Left lung (tissue), 14 donors: ENCODE results near the gene TAS2R20. TPM values are rescaled to one million over a fixed set of nuclear protein-coding genes. Genes with fewer than 3 reads are reported as not detected.
"Not testable (repeated sequence)": the region's sequence is repeated elsewhere in the genome, so short reads cannot be mapped to it uniquely, and the experiment has no call there.

Source experiments
- ATAC-seq: fragments of 200-7000 bp; cut with Tn5 transposase; one replicate; pipeline ENCODE4 v1.9.1; 2020; ENCODE audit warnings: moderate library complexity
- DNase-seq, 4 donors: peaks; one replicate each; pipeline ENCODE4 v3.0.0-alpha.2; 2013 to 2020
- H3K27ac ChIP-seq, 2 donors: fragments of 200-600 bp; sonication (generic) in 1 of 2; one replicate each; pipeline versions ENCODE4 v1.5.0 to v1.8.0; 2020 to 2021
- H3K27me3 ChIP-seq, 2 donors: fragments of 200-600 bp; sonication (generic) in 1 of 2; one replicate each; pipeline versions ENCODE4 v1.5.0 to v1.8.0; 2020 to 2021
- H3K36me3 ChIP-seq, 2 donors: fragments of 200-600 bp; sonication (generic) in 1 of 2; one replicate each; pipeline versions ENCODE4 v1.5.0 to v1.8.0; 2020 to 2021
- H3K4me1 ChIP-seq, 2 donors: fragments of 200-600 bp; one replicate each; pipeline ENCODE4 v1.8.0; 2021
- H3K4me3 ChIP-seq, 2 donors: fragments of 200-600 bp; sonication (generic) in 1 of 2; one replicate each; pipeline versions ENCODE4 v1.5.0 to v1.8.0; 2020 to 2021; ENCODE audit warnings: mild to moderate bottlenecking in 1 of 2
- H3K9me3 ChIP-seq, 2 donors: fragments of 200-600 bp; sonication (generic) in 1 of 2; one replicate each; pipeline versions ENCODE4 v1.5.0 to v1.8.0; 2020 to 2021
- intact Hi-C, 2 donors: fragments of 100-400 bp; cut with DNase I; formaldehyde crosslinking; loops; one replicate each; pipeline versions ENCODE4 v1.11.2 to v1.14.2; 2022
- long read RNA-seq, 12 donors: library from polyadenylated mRNA in 2 of 12; unstranded in 2 of 12; transcript quantifications; one replicate each; pipeline ENCODE4 v2.0.0 and lab custom pipeline, GENCODE V29; 2019 to 2026
- polyA plus RNA-seq, 6 donors: library from polyadenylated mRNA; unstranded; fragments of 120-200 nt; gene quantifications; one replicate each; pipeline ENCODE4 v1.2.1, GENCODE V29; 2013; ENCODE audit not compliant: insufficient read length in 6 of 6
- total RNA-seq, 2 donors: library from RNA; stranded (reverse); fragmentation: NEBNext Ultra II Directional; extraction: Animal tissue kit (Norgen Biotek cat#: 25700); gene quantifications; one replicate each; pipeline ENCODE4 v1.2.1, GENCODE V29; 2021
- TF ChIP-seq, protein P1 (sequence below), 2 donors: fragments of 200-600 bp; sonication (generic) in 1 of 2; IDR thresholded peaks; one replicate each; pipeline versions ENCODE4 v1.5.0 to v1.8.0; 2021; ENCODE audit warnings: antibody characterized with exemption in 2 of 2
- donor health status: DM: no; HTN: yes; CAD: no.
- donor health status: DM: no; HTN: no; CAD: no.

The TAS2R20 gene, protein sequence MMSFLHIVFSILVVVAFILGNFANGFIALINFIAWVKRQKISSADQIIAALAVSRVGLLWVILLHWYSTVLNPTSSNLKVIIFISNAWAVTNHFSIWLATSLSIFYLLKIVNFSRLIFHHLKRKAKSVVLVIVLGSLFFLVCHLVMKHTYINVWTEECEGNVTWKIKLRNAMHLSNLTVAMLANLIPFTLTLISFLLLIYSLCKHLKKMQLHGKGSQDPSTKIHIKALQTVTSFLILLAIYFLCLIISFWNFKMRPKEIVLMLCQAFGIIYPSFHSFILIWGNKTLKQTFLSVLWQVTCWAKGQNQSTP
- 1 to 10 TPM; 1.6 to 1.7 TPM for total RNA-seq
- polyA plus RNA-seq = 1 to 10 TPM; 2.3 to 3.6 (median 3.1) TPM
- long read RNA-seq, donor 1, partial matches to known transcripts = 0 of 2 reads
- long read RNA-seq, donor 1, other reads (novel, unspliced or antisense) = 0 of 2 reads
- long read RNA-seq, donor 2, partial matches to known transcripts = 0 of 1 reads
- long read RNA-seq, donor 2, other reads (novel, unspliced or antisense) = 0 of 1 reads
- long read RNA-seq, donor 3, partial matches to known transcripts = 0 of 1 reads
- long read RNA-seq, donor 3, other reads (novel, unspliced or antisense) = 0 of 1 reads
- long read RNA-seq, donor 4 = 0 reads
- long read RNA-seq, donor 5, partial matches to known transcripts = 0 of 2 reads
- long read RNA-seq, donor 5, other reads (novel, unspliced or antisense) = 0 of 2 reads
- long read RNA-seq, donor 6, partial matches to known transcripts = 0 of 1 reads
- long read RNA-seq, donor 6, other reads (novel, unspliced or antisense) = 0 of 1 reads
- long read RNA-seq, donor 7, partial matches to known transcripts = 0 of 2 reads
- long read RNA-seq, donor 7, other reads (novel, unspliced or antisense) = 0 of 2 reads
- long read RNA-seq, donor 8, partial matches to known transcripts = 0 of 4 reads
- long read RNA-seq, donor 8, other reads (novel, unspliced or antisense) = 0 of 4 reads
- long read RNA-seq, donor 9 = 0 reads
- long read RNA-seq, donor 10 = 0 reads
- long read RNA-seq, donor 11 = 0 reads
- long read RNA-seq, donor 12 = 0 reads

DNA sequence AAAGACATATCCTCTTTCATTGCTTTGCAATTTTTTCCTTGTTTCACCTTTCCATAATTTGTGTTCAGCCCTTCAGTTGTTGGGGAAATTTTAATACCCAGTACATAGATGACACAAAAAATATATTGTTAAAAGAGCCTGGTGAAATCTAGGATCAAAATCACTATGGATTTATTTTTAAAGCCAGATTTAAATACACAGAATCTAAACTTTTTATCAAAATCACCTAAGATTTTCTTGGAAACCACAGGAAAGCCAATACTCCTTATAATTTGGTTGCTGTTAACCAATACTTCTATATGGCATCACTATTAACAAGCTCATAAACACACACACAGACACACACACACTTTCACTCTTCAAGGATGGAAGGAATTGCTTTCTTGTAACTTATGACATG lies at the start of gene TAS2R20:
TAS2R20 (minus strand) TSS at position 101 of the 400 bp plus-strand sequence. CDS start 429 bp downstream, outside the sequence.
- H3K9me3 ChIP-seq = no peaks in the 10 kb centered on the region
- DNase-seq (no peak), ATAC-seq (no peak)
- no peak within 1 kb of the TSS for H3K27ac ChIP-seq
- H3K4me1 ChIP-seq = no peaks in the 10 kb centered on the region
- H3K36me3 ChIP-seq = peaks cover 0 to 13% of the 10 kb centered on the region in 2 donors
- intact Hi-C loops = no loop called here
- H3K4me3 ChIP-seq = no peak within 1 kb of the TSS
- H3K27me3 ChIP-seq = no peaks in the 10 kb centered on the region
- TF ChIP-seq, protein P1, sequence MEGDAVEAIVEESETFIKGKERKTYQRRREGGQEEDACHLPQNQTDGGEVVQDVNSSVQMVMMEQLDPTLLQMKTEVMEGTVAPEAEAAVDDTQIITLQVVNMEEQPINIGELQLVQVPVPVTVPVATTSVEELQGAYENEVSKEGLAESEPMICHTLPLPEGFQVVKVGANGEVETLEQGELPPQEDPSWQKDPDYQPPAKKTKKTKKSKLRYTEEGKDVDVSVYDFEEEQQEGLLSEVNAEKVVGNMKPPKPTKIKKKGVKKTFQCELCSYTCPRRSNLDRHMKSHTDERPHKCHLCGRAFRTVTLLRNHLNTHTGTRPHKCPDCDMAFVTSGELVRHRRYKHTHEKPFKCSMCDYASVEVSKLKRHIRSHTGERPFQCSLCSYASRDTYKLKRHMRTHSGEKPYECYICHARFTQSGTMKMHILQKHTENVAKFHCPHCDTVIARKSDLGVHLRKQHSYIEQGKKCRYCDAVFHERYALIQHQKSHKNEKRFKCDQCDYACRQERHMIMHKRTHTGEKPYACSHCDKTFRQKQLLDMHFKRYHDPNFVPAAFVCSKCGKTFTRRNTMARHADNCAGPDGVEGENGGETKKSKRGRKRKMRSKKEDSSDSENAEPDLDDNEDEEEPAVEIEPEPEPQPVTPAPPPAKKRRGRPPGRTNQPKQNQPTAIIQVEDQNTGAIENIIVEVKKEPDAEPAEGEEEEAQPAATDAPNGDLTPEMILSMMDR (IDR thresholded peaks at IDR 0.05) = no peak

DNA sequence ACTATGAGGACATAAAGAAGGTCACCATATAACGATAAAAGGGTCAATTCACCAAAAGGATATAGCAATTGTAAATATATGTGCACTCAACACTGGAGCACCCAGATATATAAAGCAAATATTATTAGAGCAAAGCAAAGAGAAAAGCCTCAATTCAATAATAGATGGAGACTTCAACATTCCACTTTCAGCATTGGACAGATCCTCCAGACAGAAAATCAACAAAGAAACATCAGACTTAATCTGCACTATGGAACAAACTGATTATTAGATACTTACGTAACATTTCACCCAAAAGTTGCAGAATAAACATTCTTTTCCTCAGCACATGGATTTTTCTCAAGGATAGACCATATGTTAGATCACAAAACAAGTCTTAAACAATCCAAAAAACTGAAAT lies 43.3 kb upstream of the TAS2R20 start:
- H3K9me3 ChIP-seq, DNase-seq, H3K4me3 ChIP-seq, H3K27ac ChIP-seq, H3K27me3 ChIP-seq, ATAC-seq, H3K4me1 ChIP-seq, intact Hi-C loops, H3K36me3 ChIP-seq: not testable (repeated sequence)

DNA sequence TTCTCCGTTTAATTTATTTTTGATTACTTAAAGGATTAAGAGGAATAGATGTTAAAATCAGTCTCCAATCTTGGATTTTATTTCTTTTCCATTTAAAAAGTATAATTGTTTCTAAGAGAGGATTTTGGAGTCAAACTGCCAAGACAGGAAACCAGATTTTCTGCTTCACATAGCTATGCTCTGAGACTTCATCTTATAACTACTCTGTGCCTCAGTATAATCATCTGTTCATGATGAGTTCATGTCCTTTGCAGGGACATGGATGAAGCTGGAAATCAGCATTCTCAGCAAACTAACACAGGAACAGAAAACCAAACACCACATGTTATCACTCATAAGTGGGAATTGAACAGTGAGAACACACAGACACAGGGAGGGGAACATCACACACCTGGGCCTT lies 42.1 kb upstream of the TAS2R20 start:
- no peaks in the 10 kb centered on the region for H3K4me1 ChIP-seq
- DNase-seq (no peak), ATAC-seq (no peak)
- TF ChIP-seq, protein P1 (IDR thresholded peaks at IDR 0.05) = no peak
- intact Hi-C loops = no loop called here
- peaks cover 0 to 3% of the 10 kb centered on the region in 2 donors for H3K9me3 ChIP-seq
- no peaks in the 10 kb centered on the region for H3K36me3 ChIP-seq
- H3K27me3 ChIP-seq = no peaks in the 10 kb centered on the region
- no peak overlapping the region for H3K4me3 ChIP-seq
- no peak overlapping the region for H3K27ac ChIP-seq

DNA sequence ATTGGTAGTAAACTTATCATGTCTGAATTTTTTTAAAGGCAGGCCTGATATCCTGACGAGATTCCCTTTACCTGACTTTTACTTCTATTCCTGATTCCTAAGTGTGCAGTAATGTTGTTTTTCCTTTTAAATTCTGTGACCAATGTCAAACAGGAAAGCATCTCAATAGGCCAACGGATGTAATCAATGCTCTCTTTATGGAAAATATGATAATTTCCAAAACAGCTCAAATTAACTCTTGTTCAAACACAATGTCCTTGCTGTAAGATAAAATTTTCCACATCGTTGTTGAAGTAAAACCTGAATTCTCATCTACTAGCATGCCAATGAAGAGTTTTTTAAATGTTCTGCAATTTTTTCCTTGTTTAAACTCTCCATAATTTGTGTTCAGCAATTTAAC lies 41.1 kb upstream of the TAS2R20 start:
- peaks cover 0 to 3% of the 10 kb centered on the region in 2 donors for H3K9me3 ChIP-seq
- H3K27me3 ChIP-seq = no peaks in the 10 kb centered on the region
- intact Hi-C loops = no loop called here
- TF ChIP-seq, protein P1 (IDR thresholded peaks at IDR 0.05) = no peak
- no peak overlapping the region for H3K27ac ChIP-seq
- no peak overlapping the region for H3K4me3 ChIP-seq
- no peaks in the 10 kb centered on the region for H3K4me1 ChIP-seq
- DNase-seq (no peak), ATAC-seq (no peak)
- H3K36me3 ChIP-seq = no peaks in the 10 kb centered on the region

DNA sequence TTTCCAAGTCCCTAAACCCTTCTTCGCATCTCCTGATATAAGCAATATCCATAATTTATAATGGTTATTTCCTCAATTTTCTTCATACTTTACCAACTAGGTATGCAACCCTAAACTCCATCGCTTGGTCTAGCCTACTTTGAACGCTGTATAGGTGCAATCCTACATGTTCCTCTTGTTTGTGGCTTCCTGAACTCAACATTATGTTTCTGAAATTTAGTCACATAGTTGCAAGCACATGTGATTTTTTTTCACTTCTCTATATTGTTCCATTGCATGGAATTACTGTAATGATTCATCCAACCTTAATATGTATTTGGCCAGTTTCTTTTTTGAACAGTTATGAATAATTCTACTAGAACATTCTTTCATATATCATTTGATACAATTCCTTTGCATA lies 35.9 kb upstream of the TAS2R20 start:
- H3K9me3 ChIP-seq, ATAC-seq, intact Hi-C loops, H3K27ac ChIP-seq, H3K27me3 ChIP-seq, H3K4me1 ChIP-seq, H3K36me3 ChIP-seq, H3K4me3 ChIP-seq, DNase-seq: not testable (repeated sequence)

DNA sequence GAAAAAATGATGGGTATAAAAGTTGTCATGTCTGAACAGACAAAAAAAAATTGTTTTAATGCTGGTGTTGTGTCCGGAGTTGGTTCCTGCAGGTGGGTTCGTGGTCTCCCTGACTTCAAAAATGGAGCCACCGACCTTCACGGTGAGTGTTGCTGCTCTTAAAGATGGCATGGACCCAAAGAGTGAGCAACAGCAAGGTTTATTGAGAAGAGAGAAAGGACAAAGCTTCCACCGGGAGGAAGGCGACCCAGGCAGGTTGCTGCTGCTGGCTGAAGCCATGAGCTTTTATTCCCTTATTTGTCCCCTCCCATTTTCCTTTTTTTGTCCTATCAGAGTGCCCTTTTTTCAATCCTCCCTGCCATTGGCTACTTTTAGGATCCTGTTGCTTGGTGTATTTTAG lies 33.2 kb upstream of the TAS2R20 start, which contains the start of gene TAS2R31:
TAS2R31 (minus strand) TSS at position 101 of the 400 bp plus-strand sequence; CDS start at position 29, 72 bp downstream.
- peaks cover 0 to 8% of the 10 kb centered on the region in 2 donors for H3K36me3 ChIP-seq
- no peak within 1 kb of the TSS for H3K4me3 ChIP-seq
- ATAC-seq (no peak), DNase-seq (no peak)
- intact Hi-C loops = no loop called here
- no peak within 1 kb of the TSS for H3K27ac ChIP-seq
- no peaks in the 10 kb centered on the region for H3K4me1 ChIP-seq
- no peaks in the 10 kb centered on the region for H3K27me3 ChIP-seq
- TF ChIP-seq, protein P1 (IDR thresholded peaks at IDR 0.05) = no peak
- no peaks in the 10 kb centered on the region for H3K9me3 ChIP-seq
